DOHH2 (cell line): ENCODE measurements around the gene TGFBR2.

Experiments used
- H3F3A ChIP-seq: fragments of 200-600 bp; sonication (generic), shearing (Covaris generic); 2 replicates; pipeline ENCODE4 v1.6.0; 2016; ENCODE audit warnings: antibody characterized with exemption, mild to moderate bottlenecking; ENCODE audit not compliant: control insufficient read depth, insufficient read depth
- H3K27ac ChIP-seq: fragments of 200-600 bp; sonication (generic); 2 replicates; pipeline ENCODE4 v1.5.1; 2014; ENCODE audit warnings: low read depth, mild to moderate bottlenecking, low read length, moderate library complexity
- H3K27me3 ChIP-seq: fragments of 200-600 bp; sonication (generic); 2 replicates; pipeline ENCODE4 v1.6.1; 2014; ENCODE audit warnings: mild to moderate bottlenecking, low read length, mixed read lengths; ENCODE audit not compliant: control insufficient read depth
- H3K36me3 ChIP-seq: fragments of 200-600 bp; sonication (generic); 2 replicates; pipeline ENCODE4 v1.6.1; 2014; ENCODE audit warnings: mild to moderate bottlenecking, low read length, moderate library complexity, mixed read lengths; ENCODE audit not compliant: control insufficient read depth
- H3K4me1 ChIP-seq: fragments of 200-600 bp; sonication (generic); 2 replicates; pipeline ENCODE4 v1.6.1; 2014; ENCODE audit warnings: mild to moderate bottlenecking, low read length, mixed read lengths; ENCODE audit not compliant: control insufficient read depth
- H3K4me2 ChIP-seq: fragments of 200-600 bp; sonication (generic); 2 replicates; pipeline ENCODE4 v1.6.0; 2014; ENCODE audit warnings: mild to moderate bottlenecking, low read length, moderate library complexity
- H3K4me3 ChIP-seq: fragments of 200-600 bp; sonication (generic); 2 replicates; pipeline ENCODE4 v1.5.1; 2014; ENCODE audit warnings: mild to moderate bottlenecking, low read length, mixed read lengths
- H3K79me2 ChIP-seq: fragments of 200-600 bp; sonication (generic); 2 replicates; pipeline ENCODE4 v1.6.1; 2014; ENCODE audit warnings: mild to moderate bottlenecking, low read length, mixed read lengths; ENCODE audit not compliant: control insufficient read depth
- H3K9me2 ChIP-seq: fragments of 200-600 bp; sonication (generic); replicated peaks from 2 replicates; pipeline ENCODE4 v1.6.1; 2014; ENCODE audit warnings: mild to moderate bottlenecking, low read length, mixed read lengths; ENCODE audit not compliant: control insufficient read depth
- H3K9me3 ChIP-seq: fragments of 200-600 bp; sonication (generic); 2 replicates; pipeline ENCODE4 v1.6.1; 2014; ENCODE audit warnings: antibody characterized with exemption, low read length, mixed read lengths; ENCODE audit not compliant: control insufficient read depth, insufficient read depth
- H4K20me1 ChIP-seq: fragments of 200-600 bp; sonication (generic); 2 replicates; pipeline ENCODE4 v1.6.0; 2014; ENCODE audit warnings: low read depth, mild to moderate bottlenecking, antibody characterized with exemption, low read length, moderate library complexity; ENCODE audit not compliant: control insufficient read depth, insufficient read depth
- EZH2phosphoT487 ChIP-seq: fragments of 200-600 bp; sonication (generic); IDR thresholded peaks from 2 replicates; pipeline ENCODE4 v1.6.1; 2017; ENCODE audit warnings: borderline replicate concordance, mild to moderate bottlenecking, antibody characterized with exemption, low read length, moderate library complexity, mixed read lengths
- TF ChIP-seq, protein P1 (sequence below): fragments of 200-600 bp; sonication (generic); IDR thresholded peaks from one replicate; pipeline ENCODE4 v1.5.1; 2014; ENCODE audit warnings: antibody characterized with exemption, mild to moderate bottlenecking, low read depth, low read length; ENCODE audit not compliant: poor library complexity, severe bottlenecking

The TGFBR2 gene

GRCh38 chr3:30602946-30603345 is 3.5 kb upstream of the TGFBR2 start:
- H3K79me2 ChIP-seq: peaks cover 11% of the 10 kb centered on the region
- no peaks in the 10 kb centered on the region for H3K9me2 ChIP-seq
- peak overlapping the region; percentile 51 for H3K4me3 ChIP-seq
- peaks cover 6% of the 10 kb centered on the region; the same call in 1 of the 2 replicates for H3K36me3 ChIP-seq
- peaks cover 77% of the 10 kb centered on the region for H3K4me1 ChIP-seq
- peaks cover 20% of the 10 kb centered on the region for H3F3A ChIP-seq
- TF ChIP-seq, protein P1, sequence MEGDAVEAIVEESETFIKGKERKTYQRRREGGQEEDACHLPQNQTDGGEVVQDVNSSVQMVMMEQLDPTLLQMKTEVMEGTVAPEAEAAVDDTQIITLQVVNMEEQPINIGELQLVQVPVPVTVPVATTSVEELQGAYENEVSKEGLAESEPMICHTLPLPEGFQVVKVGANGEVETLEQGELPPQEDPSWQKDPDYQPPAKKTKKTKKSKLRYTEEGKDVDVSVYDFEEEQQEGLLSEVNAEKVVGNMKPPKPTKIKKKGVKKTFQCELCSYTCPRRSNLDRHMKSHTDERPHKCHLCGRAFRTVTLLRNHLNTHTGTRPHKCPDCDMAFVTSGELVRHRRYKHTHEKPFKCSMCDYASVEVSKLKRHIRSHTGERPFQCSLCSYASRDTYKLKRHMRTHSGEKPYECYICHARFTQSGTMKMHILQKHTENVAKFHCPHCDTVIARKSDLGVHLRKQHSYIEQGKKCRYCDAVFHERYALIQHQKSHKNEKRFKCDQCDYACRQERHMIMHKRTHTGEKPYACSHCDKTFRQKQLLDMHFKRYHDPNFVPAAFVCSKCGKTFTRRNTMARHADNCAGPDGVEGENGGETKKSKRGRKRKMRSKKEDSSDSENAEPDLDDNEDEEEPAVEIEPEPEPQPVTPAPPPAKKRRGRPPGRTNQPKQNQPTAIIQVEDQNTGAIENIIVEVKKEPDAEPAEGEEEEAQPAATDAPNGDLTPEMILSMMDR: no peak
- TF ChIP-seq EZH2phosphoT487: no peak
- H3K4me2 ChIP-seq: peak overlapping the region; percentile 92
- no peaks in the 10 kb centered on the region for H3K27me3 ChIP-seq
- H4K20me1 ChIP-seq: no peaks in the 10 kb centered on the region
- H3K27ac ChIP-seq: peak overlapping the region; percentile 81
- H3K9me3 ChIP-seq: no peaks in the 10 kb centered on the region

DNA sequence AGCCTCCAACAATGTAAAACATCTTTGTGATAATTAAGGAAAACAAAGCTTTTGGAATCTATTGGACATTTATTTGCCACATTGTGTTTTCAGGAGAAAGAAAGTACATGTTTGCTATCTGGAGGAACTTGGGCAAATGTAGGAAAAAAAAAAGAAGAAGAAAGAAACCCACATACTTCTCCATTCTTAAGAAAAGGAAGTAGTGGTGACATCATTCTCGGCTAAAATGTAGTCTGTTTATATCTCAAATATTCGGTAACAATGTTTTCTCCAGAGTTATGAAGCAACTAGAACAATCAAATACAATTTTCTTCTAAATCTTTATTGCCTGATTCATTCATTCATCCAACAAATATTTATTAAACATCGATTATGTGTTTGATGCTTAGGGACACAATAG is 2.3 kb upstream of the TGFBR2 start:
- Histone ChIP-seq H3K4me3 (peak overlapping the region; percentile 51), H3K36me3 (peaks cover 6% of the 10 kb centered on the region; the same call in 1 of the 2 replicates), H3K27ac (peak overlapping the region; percentile 81)

GRCh38 chr3:30604558-30604957 is 1.8 kb upstream of the TGFBR2 start:
- Histone ChIP-seq H3K9me3 (no peaks in the 10 kb centered on the region), H3K4me2 (peak overlapping the region; percentile 92), H3K27me3 (no peaks in the 10 kb centered on the region), H3K36me3 (peaks cover 6% of the 10 kb centered on the region; the same call in 1 of the 2 replicates), H3K4me3 (peak overlapping the region; percentile 51), H3K9me2 (no peaks in the 10 kb centered on the region), H3K4me1 (peaks cover 77% of the 10 kb centered on the region), H3K79me2 (peaks cover 27% of the 10 kb centered on the region), H3K27ac (peak overlapping the region; percentile 81), H4K20me1 (no peaks in the 10 kb centered on the region), H3F3A (peaks cover 22% of the 10 kb centered on the region)
- TF ChIP-seq, protein P1: no peak
- TF ChIP-seq EZH2phosphoT487: no peak

More for the DNA sequence above, 2.3 kb upstream of the TGFBR2 start:
- Histone ChIP-seq H3K79me2 (peaks cover 23% of the 10 kb centered on the region), H3K4me2 (peak overlapping the region; percentile 92), H4K20me1 (no peaks in the 10 kb centered on the region), H3K27me3 (no peaks in the 10 kb centered on the region), H3K9me3 (no peaks in the 10 kb centered on the region), H3K9me2 (no peaks in the 10 kb centered on the region), H3K4me1 (peaks cover 77% of the 10 kb centered on the region), H3F3A (peaks cover 18% of the 10 kb centered on the region)
- TF ChIP-seq EZH2phosphoT487: no peak
- TF ChIP-seq, protein P1: no peak
